HL-60 (cell line): ENCODE measurements around the gene CKMT1B.
"Not testable (repeated sequence)": the region's sequence is repeated elsewhere in the genome, so short reads cannot be mapped to it uniquely, and the experiment has no call there.

Experiments used
- GABPA ChIP-seq: IDR thresholded peaks from 2 replicates; pipeline ENCODE4 v1.6.1; 2012; ENCODE audit warnings: low read depth
- POLR2AphosphoS5 ChIP-seq: IDR thresholded peaks from 2 replicates; pipeline ENCODE4 v1.6.1; 2012; ENCODE audit warnings: low read depth
- SPI1 ChIP-seq: IDR thresholded peaks from 2 replicates; pipeline ENCODE4 v1.6.1; 2012; ENCODE audit warnings: low read depth, mild to moderate bottlenecking, borderline replicate concordance
- TF ChIP-seq, protein P1 (sequence below): IDR thresholded peaks from 2 replicates; pipeline ENCODE4 v1.6.1; 2012; ENCODE audit warnings: low read depth; ENCODE audit not compliant: insufficient replicate concordance
- TF ChIP-seq, protein P2 (sequence below): IDR thresholded peaks from one replicate; pipeline ENCODE4 v1.5.1; 2011; ENCODE audit warnings: low read length, control low read depth, inconsistent platforms; ENCODE audit not compliant: insufficient read depth

DNA sequence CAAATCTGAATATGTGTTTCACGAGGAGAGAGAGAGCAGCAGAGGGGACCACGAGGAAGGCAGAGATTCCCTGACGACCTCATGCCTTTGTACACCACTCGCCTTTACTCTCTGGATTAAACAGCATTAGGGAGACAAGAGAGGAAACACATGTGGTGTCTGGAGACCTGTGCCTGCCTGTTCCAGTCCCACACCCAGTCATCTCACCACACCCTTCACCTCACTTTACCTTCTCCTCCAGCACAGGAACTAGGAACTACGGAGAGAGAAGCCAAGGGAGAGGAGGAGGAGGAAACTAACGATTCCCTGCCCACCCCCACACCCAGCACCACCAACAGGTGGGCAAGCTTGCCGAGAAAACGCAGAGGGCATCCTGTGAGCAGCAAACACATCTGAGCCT is 986 bp upstream of the CKMT1B start:
- TF ChIP-seq POLR2AphosphoS5, GABPA, SPI1: not testable (repeated sequence)
- TF ChIP-seq, protein P1, sequence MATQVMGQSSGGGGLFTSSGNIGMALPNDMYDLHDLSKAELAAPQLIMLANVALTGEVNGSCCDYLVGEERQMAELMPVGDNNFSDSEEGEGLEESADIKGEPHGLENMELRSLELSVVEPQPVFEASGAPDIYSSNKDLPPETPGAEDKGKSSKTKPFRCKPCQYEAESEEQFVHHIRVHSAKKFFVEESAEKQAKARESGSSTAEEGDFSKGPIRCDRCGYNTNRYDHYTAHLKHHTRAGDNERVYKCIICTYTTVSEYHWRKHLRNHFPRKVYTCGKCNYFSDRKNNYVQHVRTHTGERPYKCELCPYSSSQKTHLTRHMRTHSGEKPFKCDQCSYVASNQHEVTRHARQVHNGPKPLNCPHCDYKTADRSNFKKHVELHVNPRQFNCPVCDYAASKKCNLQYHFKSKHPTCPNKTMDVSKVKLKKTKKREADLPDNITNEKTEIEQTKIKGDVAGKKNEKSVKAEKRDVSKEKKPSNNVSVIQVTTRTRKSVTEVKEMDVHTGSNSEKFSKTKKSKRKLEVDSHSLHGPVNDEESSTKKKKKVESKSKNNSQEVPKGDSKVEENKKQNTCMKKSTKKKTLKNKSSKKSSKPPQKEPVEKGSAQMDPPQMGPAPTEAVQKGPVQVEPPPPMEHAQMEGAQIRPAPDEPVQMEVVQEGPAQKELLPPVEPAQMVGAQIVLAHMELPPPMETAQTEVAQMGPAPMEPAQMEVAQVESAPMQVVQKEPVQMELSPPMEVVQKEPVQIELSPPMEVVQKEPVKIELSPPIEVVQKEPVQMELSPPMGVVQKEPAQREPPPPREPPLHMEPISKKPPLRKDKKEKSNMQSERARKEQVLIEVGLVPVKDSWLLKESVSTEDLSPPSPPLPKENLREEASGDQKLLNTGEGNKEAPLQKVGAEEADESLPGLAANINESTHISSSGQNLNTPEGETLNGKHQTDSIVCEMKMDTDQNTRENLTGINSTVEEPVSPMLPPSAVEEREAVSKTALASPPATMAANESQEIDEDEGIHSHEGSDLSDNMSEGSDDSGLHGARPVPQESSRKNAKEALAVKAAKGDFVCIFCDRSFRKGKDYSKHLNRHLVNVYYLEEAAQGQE: not testable (repeated sequence)
- TF ChIP-seq, protein P2, sequence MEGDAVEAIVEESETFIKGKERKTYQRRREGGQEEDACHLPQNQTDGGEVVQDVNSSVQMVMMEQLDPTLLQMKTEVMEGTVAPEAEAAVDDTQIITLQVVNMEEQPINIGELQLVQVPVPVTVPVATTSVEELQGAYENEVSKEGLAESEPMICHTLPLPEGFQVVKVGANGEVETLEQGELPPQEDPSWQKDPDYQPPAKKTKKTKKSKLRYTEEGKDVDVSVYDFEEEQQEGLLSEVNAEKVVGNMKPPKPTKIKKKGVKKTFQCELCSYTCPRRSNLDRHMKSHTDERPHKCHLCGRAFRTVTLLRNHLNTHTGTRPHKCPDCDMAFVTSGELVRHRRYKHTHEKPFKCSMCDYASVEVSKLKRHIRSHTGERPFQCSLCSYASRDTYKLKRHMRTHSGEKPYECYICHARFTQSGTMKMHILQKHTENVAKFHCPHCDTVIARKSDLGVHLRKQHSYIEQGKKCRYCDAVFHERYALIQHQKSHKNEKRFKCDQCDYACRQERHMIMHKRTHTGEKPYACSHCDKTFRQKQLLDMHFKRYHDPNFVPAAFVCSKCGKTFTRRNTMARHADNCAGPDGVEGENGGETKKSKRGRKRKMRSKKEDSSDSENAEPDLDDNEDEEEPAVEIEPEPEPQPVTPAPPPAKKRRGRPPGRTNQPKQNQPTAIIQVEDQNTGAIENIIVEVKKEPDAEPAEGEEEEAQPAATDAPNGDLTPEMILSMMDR: not testable (repeated sequence)
